GM10248 (cell line): ENCODE measurements around the gene DISC1.

Experiments
- CTCF ChIA-PET: fragments of 300-600 bp; sonication (Branson Sonifier 250); formaldehyde crosslinking; extraction: SDS; loops from one replicate; lab custom pipeline; 2021; ENCODE audit warnings: antibody characterized with exemption; lab: Yijun Ruan, JAX
- POLR2A ChIA-PET: fragments of 350-650 bp; sonication (Branson Sonifier 250); formaldehyde crosslinking; extraction: SDS; loops from one replicate; lab custom pipeline; 2020; ENCODE audit warnings: antibody characterized with exemption; lab: Yijun Ruan, JAX
- DNase-seq: peaks from one replicate; pipeline ENCODE4 v3.0.0; 2012; ENCODE audit errors: extremely low spot score
- TF ChIP-seq, protein P1 (sequence below): IDR thresholded peaks from 2 replicates; pipeline ENCODE4 v1.5.1; 2012; ENCODE audit warnings: mild to moderate bottlenecking, low read depth; ENCODE audit errors: extremely low read depth, missing control alignments, control extremely low read depth

Gene DISC1

DNA sequence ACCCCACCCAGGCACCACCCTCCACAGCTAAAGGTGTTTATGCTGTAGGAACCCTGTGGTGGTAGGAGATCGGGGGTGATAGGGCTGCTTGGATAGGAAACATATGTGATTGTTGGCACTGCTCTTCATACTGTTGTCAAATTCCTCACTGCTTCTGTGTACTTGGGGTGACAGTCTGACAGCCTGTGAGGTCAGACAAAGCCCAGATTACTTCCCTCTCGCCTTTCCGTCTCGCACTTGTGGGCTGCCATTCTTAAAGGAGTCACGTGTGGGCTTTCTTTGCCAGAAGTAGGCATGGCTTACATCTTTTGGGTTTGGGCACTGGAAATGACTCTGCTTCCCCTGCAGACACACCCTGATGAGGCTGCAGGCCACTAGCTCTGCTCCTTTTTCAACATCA lies 363.8 kb downstream of the DISC1 start:
- TF ChIP-seq, protein P1, sequence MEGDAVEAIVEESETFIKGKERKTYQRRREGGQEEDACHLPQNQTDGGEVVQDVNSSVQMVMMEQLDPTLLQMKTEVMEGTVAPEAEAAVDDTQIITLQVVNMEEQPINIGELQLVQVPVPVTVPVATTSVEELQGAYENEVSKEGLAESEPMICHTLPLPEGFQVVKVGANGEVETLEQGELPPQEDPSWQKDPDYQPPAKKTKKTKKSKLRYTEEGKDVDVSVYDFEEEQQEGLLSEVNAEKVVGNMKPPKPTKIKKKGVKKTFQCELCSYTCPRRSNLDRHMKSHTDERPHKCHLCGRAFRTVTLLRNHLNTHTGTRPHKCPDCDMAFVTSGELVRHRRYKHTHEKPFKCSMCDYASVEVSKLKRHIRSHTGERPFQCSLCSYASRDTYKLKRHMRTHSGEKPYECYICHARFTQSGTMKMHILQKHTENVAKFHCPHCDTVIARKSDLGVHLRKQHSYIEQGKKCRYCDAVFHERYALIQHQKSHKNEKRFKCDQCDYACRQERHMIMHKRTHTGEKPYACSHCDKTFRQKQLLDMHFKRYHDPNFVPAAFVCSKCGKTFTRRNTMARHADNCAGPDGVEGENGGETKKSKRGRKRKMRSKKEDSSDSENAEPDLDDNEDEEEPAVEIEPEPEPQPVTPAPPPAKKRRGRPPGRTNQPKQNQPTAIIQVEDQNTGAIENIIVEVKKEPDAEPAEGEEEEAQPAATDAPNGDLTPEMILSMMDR, result no peak
- POLR2A ChIA-PET, result no interaction called here
- no peak for DNase-seq
- CTCF ChIA-PET, result no interaction called here

DNA sequence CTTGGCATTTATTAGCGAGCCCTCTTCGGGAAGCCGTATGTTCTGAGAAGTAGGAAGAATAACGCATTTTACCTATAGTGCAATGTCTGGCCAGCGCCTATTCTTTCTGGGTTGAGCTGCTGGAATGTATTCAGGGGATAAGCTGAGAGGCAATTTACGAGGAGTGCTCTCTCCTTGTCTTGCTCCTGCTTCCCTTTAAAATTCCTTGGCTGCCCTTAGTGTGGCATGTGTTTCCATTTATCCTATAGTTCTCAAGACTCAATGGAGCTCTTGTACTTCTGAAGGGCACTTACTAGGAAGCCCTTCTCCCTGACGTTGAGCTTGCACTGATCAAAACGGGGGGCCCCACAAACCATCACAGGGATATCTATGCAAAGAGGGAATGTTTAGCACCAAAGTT lies 364.6 kb downstream of the DISC1 start:
- CTCF ChIA-PET, result no interaction called here
- DNase-seq, result no peak
- POLR2A ChIA-PET, result no interaction called here

DNA sequence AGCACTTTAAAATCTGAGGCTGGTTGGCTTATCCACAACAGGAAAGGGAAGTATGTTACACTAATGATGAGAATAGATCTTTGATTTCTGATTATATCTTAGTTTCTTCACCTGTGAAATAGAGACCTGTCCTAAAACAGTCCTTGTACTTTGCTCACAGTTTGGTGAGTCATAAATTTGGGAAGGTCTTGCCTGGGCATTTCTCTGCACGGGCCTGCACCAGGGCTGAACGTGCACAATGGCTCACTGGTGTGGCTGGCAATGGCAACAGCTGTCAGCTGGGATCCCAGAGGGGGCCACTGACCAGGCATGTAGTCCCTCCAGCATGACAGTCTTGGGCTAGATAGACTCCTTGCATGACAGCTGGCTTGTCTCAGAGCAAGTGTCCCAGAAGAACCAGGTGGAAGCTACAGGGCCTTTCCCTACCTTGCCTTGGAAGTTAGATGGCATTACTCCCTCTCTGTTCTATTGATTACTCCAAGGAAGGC lies 367.4 kb downstream of the DISC1 start:
- TF ChIP-seq, protein P1, result no peak
- ChIA-PET CTCF (no interaction called here), POLR2A (no interaction called here)
- no peak for DNase-seq

More for the DNA sequence above, 364.6 kb downstream of the DISC1 start:
- TF ChIP-seq, protein P1, result no peak

DNA sequence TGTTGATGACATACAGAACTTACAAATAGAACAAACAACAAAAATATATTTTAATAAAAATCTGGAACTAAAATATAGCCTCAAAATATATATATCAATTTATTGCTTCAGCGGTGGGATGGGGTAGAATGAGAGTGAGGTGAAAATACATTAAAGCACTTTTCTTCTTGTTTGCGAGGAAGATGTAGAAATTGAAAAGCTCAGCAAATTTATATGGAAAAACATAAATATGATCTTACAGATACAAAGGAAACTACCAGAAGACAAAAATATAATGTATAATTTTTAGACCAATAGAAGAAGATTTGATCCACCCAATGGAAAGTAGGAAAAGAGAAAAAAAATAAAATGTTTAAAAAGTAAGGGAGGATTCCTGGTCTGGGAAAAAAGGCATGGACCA lies 372.2 kb downstream of the DISC1 start:
- ChIA-PET CTCF (interaction anchor here (1.2 kb wide), 1 partner anchor 18 kb away, joined by 3 read pairs; no protein-coding TSS in a partner anchor), POLR2A (no interaction called here)

DNA sequence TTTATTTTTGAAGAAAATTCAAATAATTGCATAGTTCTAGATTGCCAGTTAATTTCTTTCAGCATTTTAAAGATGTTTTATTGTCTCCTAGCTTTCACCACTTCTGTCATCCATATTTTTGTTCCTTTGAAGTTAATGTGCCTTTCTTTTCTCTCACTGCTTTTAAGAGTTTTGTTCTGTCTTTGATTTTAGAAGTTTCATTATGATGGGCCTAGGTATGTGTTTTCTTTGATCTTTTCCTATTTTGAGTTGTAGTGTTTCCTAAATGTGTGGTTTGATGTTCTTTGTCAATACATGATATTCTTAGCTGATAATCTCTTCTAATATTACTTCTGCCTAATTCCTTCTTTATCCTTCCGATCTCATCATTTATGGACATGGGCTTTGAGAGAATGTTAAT lies 378.7 kb downstream of the DISC1 start:
- TF ChIP-seq, protein P1, result no peak
- no peak for DNase-seq
- POLR2A ChIA-PET, result no interaction called here
- CTCF ChIA-PET, result no interaction called here

More for the DNA sequence above, 372.2 kb downstream of the DISC1 start:
- TF ChIP-seq, protein P1, result no peak
- no peak for DNase-seq

DNA sequence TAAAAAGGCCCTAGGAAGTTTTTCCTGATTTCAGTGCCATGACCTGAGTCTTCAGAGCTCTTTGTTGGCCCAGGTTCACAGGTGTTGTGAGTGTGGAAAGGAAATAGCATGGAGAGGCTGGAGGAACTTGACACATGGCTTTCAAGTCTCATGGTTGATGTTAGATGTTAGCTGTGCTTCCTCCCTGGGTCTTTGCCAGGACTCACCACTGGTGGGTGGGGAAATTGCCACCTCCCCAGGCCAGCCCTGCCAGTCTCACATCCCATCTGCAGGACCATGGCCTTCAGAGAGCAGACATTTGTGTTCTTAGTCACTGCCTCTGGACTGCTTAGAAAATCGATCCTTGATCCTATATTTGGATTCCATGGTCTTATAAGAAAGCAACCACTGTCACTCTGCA lies 383.2 kb downstream of the DISC1 start:
- TF ChIP-seq, protein P1, result no peak
- DNase-seq, result no peak
- ChIA-PET POLR2A (no interaction called here), CTCF (no interaction called here)

DNA sequence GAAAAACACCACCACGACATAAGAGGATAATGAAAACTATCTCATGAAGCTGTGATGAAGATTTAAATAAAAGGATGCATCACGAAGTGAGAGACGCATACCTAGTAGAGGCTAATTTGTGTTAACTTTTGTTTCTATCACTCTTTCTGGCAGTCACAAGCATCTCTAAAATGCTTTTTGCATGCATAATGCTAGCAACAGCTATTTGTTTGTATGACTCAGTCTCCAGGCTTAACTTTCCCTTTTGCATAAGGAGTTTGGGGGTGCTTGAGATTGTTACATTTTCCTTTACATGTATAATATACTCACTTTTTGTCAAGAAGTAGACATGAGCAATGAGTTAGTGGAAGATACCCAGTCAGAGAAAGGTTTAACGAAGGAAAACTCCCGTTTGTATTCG lies 385.4 kb downstream of the DISC1 start:
- ChIA-PET CTCF (no interaction called here), POLR2A (no interaction called here)
- no peak for DNase-seq
- TF ChIP-seq, protein P1, result no peak
